Measurements from ENCODE around the gene NFKBIE.
A peak's percentile ranks its signal among the peaks of the same experiment; 100 is the strongest.

NFKBIE gene

GRCh38 chr6:44219053-44219814, 46.1 kb downstream of the NFKBIE start:
- Histone ChIP-seq H3K36me3 (replicated peaks; ENCODE audit: low read depth, low read length) (no peaks in the 10 kb centered on the region), H3K4me3 (ENCODE audit: low read length) (peak overlapping the region; percentile 82), H3K4me1 (ENCODE audit: low read length) (peaks cover 47% of the 10 kb centered on the region), H3K9me3 (ENCODE audit: insufficient read depth, low read length) (no peaks in the 10 kb centered on the region), H3K27me3 (ENCODE audit: low read depth, low read length) (no peaks in the 10 kb centered on the region), H2AFZ (ENCODE audit: low read depth, low read length) (peak overlapping the region; percentile 87), H3K79me2 (ENCODE audit: low read length) (peaks cover 11% of the 10 kb centered on the region), H3K9ac (ENCODE audit: low read length) (peak overlapping the region; percentile 73), H4K20me1 (ENCODE audit: insufficient read depth, low read length) (peaks cover under 1% of the 10 kb centered on the region; the same call in 1 of the 2 replicates), H3K27ac (ENCODE audit: low read length) (peak overlapping the region; percentile 67), H3K4me2 (ENCODE audit: low read length) (peak overlapping the region; percentile 87)
- no peak for TF ChIP-seq EZH2phosphoT487 (IDR thresholded peaks at IDR 0.05; ENCODE audit: low read depth)
- no peak for TF ChIP-seq CTCF (IDR thresholded peaks at IDR 0.05; ENCODE audit: low read depth, low read length)

DNA sequence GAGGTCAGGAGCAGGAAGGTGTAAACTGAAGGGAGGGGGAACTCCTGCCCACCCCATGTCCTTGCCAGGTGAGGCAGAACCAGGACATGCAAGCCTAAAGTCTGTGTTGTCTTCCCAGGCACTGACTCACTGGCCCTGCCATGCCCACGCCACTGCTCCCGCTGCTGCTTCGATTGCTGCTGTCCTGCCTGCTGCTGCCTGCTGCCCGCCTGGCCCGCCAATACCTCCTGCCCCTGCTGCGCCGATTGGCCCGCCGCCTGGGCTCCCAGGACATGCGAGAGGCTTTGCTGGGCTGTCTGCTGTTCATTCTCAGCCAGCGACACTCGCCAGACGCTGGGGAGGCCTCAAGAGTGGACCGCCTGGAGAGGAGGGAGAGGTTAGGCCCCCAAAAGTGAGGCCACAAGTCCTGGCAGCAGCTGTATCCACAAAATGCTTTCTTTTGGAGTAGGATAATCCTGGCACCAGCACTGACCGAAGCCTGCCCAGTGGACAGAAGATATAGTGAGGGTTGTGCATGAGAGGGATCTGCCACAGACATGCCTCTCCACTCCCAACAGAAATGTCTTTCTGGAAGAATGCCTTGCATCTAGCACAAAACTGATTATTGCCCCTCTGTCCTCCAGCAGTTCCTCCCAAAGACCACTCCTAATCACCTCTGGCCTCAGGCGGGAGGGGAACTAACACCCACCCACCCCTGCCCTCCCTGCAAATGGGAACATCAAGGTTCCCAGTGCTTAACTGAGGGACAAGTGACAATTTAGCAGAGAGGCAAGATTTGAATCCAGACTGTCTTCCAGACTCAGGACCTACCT, 47.8 kb downstream of the NFKBIE start:
- no peaks in the 10 kb centered on the region for H3K27me3 ChIP-seq (ENCODE audit: low read depth, low read length)
- no peak overlapping the region for H2AFZ ChIP-seq (ENCODE audit: low read depth, low read length)
- no peak overlapping the region for H3K27ac ChIP-seq (ENCODE audit: low read length)
- peak overlapping the region; percentile 87; the same call in 1 of the 2 replicates for H3K4me2 ChIP-seq (ENCODE audit: low read length)
- H3K4me3 ChIP-seq (ENCODE audit: low read length), result no peak overlapping the region
- no peaks in the 10 kb centered on the region for H3K79me2 ChIP-seq (ENCODE audit: low read length)
- H3K36me3 ChIP-seq (replicated peaks; ENCODE audit: low read depth, low read length), result no peaks in the 10 kb centered on the region
- TF ChIP-seq CTCF (IDR thresholded peaks at IDR 0.05; ENCODE audit: low read depth, low read length) (no peak), EZH2phosphoT487 (IDR thresholded peaks at IDR 0.05; ENCODE audit: low read depth) (no peak)
- no peaks in the 10 kb centered on the region for H4K20me1 ChIP-seq (ENCODE audit: insufficient read depth, low read length)
- no peaks in the 10 kb centered on the region for H3K9me3 ChIP-seq (ENCODE audit: insufficient read depth, low read length)
- no peak overlapping the region for H3K9ac ChIP-seq (ENCODE audit: low read length)
- H3K4me1 ChIP-seq (ENCODE audit: low read length), result peaks cover 42% of the 10 kb centered on the region

DNA sequence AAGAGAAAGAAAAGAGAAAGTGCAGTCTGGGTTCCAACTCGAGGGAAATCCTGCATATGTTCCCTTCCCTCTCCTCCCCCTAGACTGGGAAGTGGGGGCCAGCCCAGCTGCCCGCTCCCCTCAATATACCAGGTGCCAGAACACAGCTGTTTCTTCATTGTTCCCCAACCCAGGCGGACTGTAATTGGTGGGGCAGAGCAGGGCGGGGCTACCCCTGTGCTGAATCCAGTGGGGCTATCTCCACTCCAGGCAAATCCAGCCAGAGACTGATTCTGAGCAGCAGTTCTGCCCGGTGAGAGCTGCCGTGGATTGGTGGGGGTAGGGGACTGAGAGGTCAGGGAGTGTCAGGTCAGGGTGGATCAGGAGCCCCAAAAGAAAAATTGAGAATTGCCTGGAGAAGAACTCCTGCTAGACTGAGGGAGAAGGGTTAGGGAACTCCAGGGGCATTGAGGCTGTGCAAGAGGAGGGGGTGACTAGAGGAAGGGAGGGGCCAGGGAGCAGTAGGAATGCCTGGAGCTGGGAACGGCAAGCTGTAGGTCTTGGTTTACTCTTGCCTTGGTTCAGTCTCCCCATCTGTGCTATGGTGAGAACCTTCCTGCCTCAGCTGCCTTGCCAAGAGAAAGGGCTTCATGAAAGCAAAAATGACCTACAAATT, 48.5 kb downstream of the NFKBIE start, which contains the start of gene MYMX:
MYMX (plus strand) TSS at position 250 of the 655 bp plus-strand sequence. CDS start 546 bp downstream, outside the sequence.
- H3K4me3 ChIP-seq (ENCODE audit: low read length), result no peak within 1 kb of the TSS
- TF ChIP-seq EZH2phosphoT487 (IDR thresholded peaks at IDR 0.05; ENCODE audit: low read depth) (no peak), CTCF (IDR thresholded peaks at IDR 0.05; ENCODE audit: low read depth, low read length) (no peak)
- H4K20me1 ChIP-seq (ENCODE audit: insufficient read depth, low read length), result no peaks in the 10 kb centered on the region
- H3K36me3 ChIP-seq (replicated peaks; ENCODE audit: low read depth, low read length), result no peaks in the 10 kb centered on the region
- H3K4me1 ChIP-seq (ENCODE audit: low read length), result peaks cover 36% of the 10 kb centered on the region
- no peak within 1 kb of the TSS for H3K9ac ChIP-seq (ENCODE audit: low read length)
- no peaks in the 10 kb centered on the region for H3K27me3 ChIP-seq (ENCODE audit: low read depth, low read length)
- no peaks in the 10 kb centered on the region for H3K79me2 ChIP-seq (ENCODE audit: low read length)
- H3K9me3 ChIP-seq (ENCODE audit: insufficient read depth, low read length), result no peaks in the 10 kb centered on the region
- no peak within 1 kb of the TSS; the same call in 1 of the 2 replicates for H3K4me2 ChIP-seq (ENCODE audit: low read length)
- no peak within 1 kb of the TSS for H3K27ac ChIP-seq (ENCODE audit: low read length)
- H2AFZ ChIP-seq (ENCODE audit: low read depth, low read length), result no peak within 1 kb of the TSS
